Activated CD4-positive, CD25-positive, alpha-beta regulatory T cell treated with anti-CD3 and anti-CD28 coated beads, Interleukin-2, amount 50 U/mL, for 72 hours (primary cell): Measurements from ENCODE around the gene NCAN.

Source experiments
- DNase-seq: peaks from one replicate; pipeline ENCODE4 v3.0.0; 2021

Gene NCAN

GRCh38 chr19:19297759-19298158, 86.0 kb downstream of the NCAN start:
- no peak for DNase-seq

GRCh38 chr19:19300613-19301012, 88.9 kb downstream of the NCAN start:
- DNase-seq = no peak
